GM23248 (cell line): ENCODE data around the gene CCDC92. TPM values are rescaled to one million over a fixed set of nuclear protein-coding genes. Genes with fewer than 3 reads are reported as not detected.

Experiments used
- DNase-seq: peaks from one replicate; pipeline ENCODE4 v3.0.0-alpha.2; 2015
- H2AFZ ChIP-seq: fragments of 200-600 bp; sonication (generic); 2 replicates; pipeline ENCODE4 v1.6.1; 2016; ENCODE audit warnings: antibody characterized with exemption
- H3F3A ChIP-seq: fragments of 200-600 bp; sonication (generic); 2 replicates; pipeline ENCODE4 v1.6.1; 2016; ENCODE audit warnings: mild to moderate bottlenecking, antibody characterized with exemption, mixed run types; ENCODE audit not compliant: insufficient read depth
- H3K27ac ChIP-seq: fragments of 200-600 bp; sonication (generic); 2 replicates; pipeline ENCODE4 v1.5.1; 2016; ENCODE audit warnings: mild to moderate bottlenecking
- H3K27me3 ChIP-seq: fragments of 200-600 bp; sonication (generic); replicated peaks from 2 replicates; pipeline ENCODE4 v1.6.1; 2016; ENCODE audit warnings: mild to moderate bottlenecking; ENCODE audit not compliant: insufficient read depth
- H3K36me3 ChIP-seq: fragments of 200-600 bp; sonication (generic); 2 replicates; pipeline ENCODE4 v1.6.1; 2016; ENCODE audit warnings: low read depth, mild to moderate bottlenecking
- H3K4me1 ChIP-seq: fragments of 200-600 bp; sonication (generic); 2 replicates; pipeline ENCODE4 v1.6.1; 2016; ENCODE audit warnings: mild to moderate bottlenecking; ENCODE audit not compliant: insufficient read depth
- H3K4me2 ChIP-seq: fragments of 200-600 bp; sonication (generic); one replicate; pipeline ENCODE4 v1.6.1; 2016; ENCODE audit warnings: mild to moderate bottlenecking; ENCODE audit not compliant: unreplicated experiment
- H3K4me3 ChIP-seq: fragments of 200-600 bp; sonication (generic); 2 replicates; pipeline ENCODE4 v1.5.1; 2016; ENCODE audit warnings: mild to moderate bottlenecking
- H3K79me2 ChIP-seq: fragments of 200-600 bp; sonication (generic); 2 replicates; pipeline ENCODE4 v1.6.1; 2016; ENCODE audit warnings: mild to moderate bottlenecking; ENCODE audit not compliant: insufficient read depth
- H3K9ac ChIP-seq: fragments of 200-600 bp; sonication (generic); 2 replicates; pipeline ENCODE4 v1.6.1; 2016; ENCODE audit warnings: mild to moderate bottlenecking
- H3K9me2 ChIP-seq: fragments of 200-600 bp; sonication (generic); 2 replicates; pipeline ENCODE4 v1.6.1; 2016; ENCODE audit warnings: mixed run types, mild to moderate bottlenecking, moderate library complexity; ENCODE audit not compliant: insufficient read depth
- H3K9me3 ChIP-seq: fragments of 200-600 bp; sonication (generic); one replicate; pipeline ENCODE4 v1.6.1; 2017; ENCODE audit warnings: low read depth
- H4K20me1 ChIP-seq: fragments of 200-600 bp; sonication (generic); 2 replicates; pipeline ENCODE4 v1.6.0; 2016; ENCODE audit not compliant: insufficient read depth
- EZH2 ChIP-seq: fragments of 200-600 bp; sonication (generic); IDR thresholded peaks from 2 replicates; pipeline ENCODE4 v1.6.1; 2018; ENCODE audit warnings: antibody characterized with exemption, mild to moderate bottlenecking; ENCODE audit not compliant: insufficient read depth, poor library complexity, severe bottlenecking
- EZH2phosphoT487 ChIP-seq: fragments of 200-600 bp; sonication (generic); IDR thresholded peaks from 2 replicates; pipeline ENCODE4 v1.6.1; 2018; ENCODE audit warnings: antibody characterized with exemption, moderate library complexity, mild to moderate bottlenecking, low read depth; ENCODE audit not compliant: insufficient read depth
- WGBS, 2 experiments: methylation state at CpG; one replicate each; pipeline ENCODE4 v1.1.6; 2015 to 2017; ENCODE audit warnings: low lambda C conversion rate in 2 of 2, low coverage in 1 of 2; ENCODE audit errors: missing lambda C conversion rate in 2 of 2; 5-methylcytosine and 5-hydroxymethylcytosine counted together
- in situ Hi-C: fragments of 300-500 bp; cut with MboI; formaldehyde crosslinking; loops from 2 replicates; pipeline ENCODE4 v1.15.0; 2020
- polyA plus RNA-seq: library from polyadenylated mRNA; unstranded; fragments of >200 nt; fragmentation: Nextera tagmentation; extraction: Ambion mirVana; gene quantifications from 2 replicates; pipeline ENCODE4 v1.2.1, GENCODE V29; 2016
- total RNA-seq: library from RNA; depleted of rRNA; stranded (reverse); fragments of >200 nt; shearing (Covaris generic); gene quantifications from 2 replicates; pipeline ENCODE4 v1.2.3, GENCODE V29; 2014

Gene CCDC92
- total and polyA plus RNA-seq, 2 experiments from 2014 or later, result 20.3 to 49.5 TPM

DNA sequence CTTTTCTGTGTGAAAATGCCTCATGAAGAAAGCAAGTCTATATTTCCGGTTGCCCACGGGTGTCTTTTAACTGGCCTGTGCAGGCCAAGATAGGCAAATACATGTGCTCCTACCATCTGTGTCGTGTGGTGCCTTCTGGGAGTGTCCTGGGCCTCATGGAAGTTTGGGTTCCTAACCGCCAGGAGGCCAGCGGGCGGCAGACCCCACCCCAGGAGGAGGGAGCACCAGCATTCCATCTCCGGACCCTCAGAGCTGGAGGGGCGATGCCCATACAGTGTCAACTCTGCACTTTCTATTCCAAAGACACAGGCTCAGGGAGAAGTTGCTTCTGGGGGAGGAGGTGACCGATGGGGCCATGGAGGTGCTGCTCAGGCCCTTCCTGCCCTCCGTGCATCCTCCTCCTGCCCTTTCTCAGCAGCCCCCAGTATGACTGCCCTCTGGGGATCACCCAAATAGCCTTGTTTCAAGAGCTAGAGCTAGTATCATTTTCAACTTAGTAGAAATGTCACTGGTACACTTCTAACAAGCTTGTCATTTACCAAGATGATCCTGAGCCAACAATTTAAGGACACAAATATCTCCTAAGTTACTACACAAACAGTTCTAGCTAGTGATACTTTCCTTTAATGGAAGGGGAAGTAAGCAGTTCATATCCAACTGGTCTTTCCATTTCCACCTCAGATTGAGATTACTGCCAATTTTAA lies 17.8 kb downstream of the CCDC92 start:
- in situ Hi-C loops, result no loop called here
- Histone ChIP-seq H3K27ac (no peak overlapping the region), H2AFZ (no peak overlapping the region), H3K9me3 (no peaks in the 10 kb centered on the region), H3K4me3 (no peak overlapping the region), H3K9ac (no peak overlapping the region), H3K79me2 (peaks cover 28% of the 10 kb centered on the region; the same call in 1 of the 2 replicates), H3K36me3 (no peaks in the 10 kb centered on the region), H4K20me1 (no peaks in the 10 kb centered on the region), H3K9me2 (no peaks in the 10 kb centered on the region), H3F3A (no peaks in the 10 kb centered on the region), H3K4me1 (no peaks in the 10 kb centered on the region), H3K27me3 (no peaks in the 10 kb centered on the region), H3K4me2 (no peak overlapping the region)
- no peak for DNase-seq
- WGBS, 2 experiments, result 89% methylated on average over 10 of the region's 10 CpGs
- TF ChIP-seq EZH2phosphoT487, result no peak

DNA sequence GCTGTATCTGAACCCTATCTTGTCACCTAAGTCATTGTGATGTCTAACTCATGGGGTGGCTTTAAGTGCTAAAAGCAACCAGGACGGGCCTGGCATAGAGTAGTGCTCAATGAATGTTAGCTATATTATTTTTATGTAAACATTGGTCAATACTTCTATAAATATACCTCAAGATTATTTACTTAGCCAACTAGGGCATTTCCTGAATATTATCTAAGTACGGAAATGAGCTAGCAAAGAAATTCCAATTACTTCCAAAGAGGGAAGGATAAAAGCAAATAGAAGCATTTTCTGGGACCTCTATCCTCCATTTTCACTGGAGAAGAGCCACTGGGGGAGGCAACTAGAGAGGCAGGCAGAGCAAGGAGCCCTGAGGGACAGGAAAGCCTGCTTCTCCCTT lies 20.6 kb downstream of the CCDC92 start:
- H3F3A ChIP-seq, result no peaks in the 10 kb centered on the region
- in situ Hi-C loops, result no loop called here
- TF ChIP-seq EZH2phosphoT487 (no peak), EZH2 (no peak)
- H2AFZ ChIP-seq, result no peak overlapping the region
- WGBS, 2 experiments, result 91 to 96% methylated on average over 2 of the region's 2 CpGs
- H3K4me2 ChIP-seq, result no peak overlapping the region
- H3K36me3 ChIP-seq, result no peaks in the 10 kb centered on the region
- H3K9ac ChIP-seq, result no peak overlapping the region
- no peaks in the 10 kb centered on the region for H4K20me1 ChIP-seq
- H3K4me1 ChIP-seq, result no peaks in the 10 kb centered on the region
- no peak overlapping the region for H3K4me3 ChIP-seq
- no peak for DNase-seq
- no peaks in the 10 kb centered on the region for H3K9me3 ChIP-seq
- no peaks in the 10 kb centered on the region for H3K27me3 ChIP-seq
- H3K79me2 ChIP-seq, result peaks cover 32% of the 10 kb centered on the region; the same call in 1 of the 2 replicates
- no peaks in the 10 kb centered on the region for H3K9me2 ChIP-seq
- no peak overlapping the region for H3K27ac ChIP-seq

GRCh38 chr12:123951467-123951866 lies 21.2 kb downstream of the CCDC92 start:
- H3K27me3 ChIP-seq, result no peaks in the 10 kb centered on the region
- no peak for DNase-seq
- no peaks in the 10 kb centered on the region for H3F3A ChIP-seq
- H3K4me3 ChIP-seq, result no peak overlapping the region
- TF ChIP-seq EZH2phosphoT487 (no peak), EZH2 (no peak)
- H3K9me3 ChIP-seq, result no peaks in the 10 kb centered on the region
- no peak overlapping the region for H3K4me2 ChIP-seq
- 79 to 80% methylated on average over 4 of the region's 4 CpGs for WGBS, 2 experiments
- H3K9ac ChIP-seq, result no peak overlapping the region
- peaks cover 32% of the 10 kb centered on the region; the same call in 1 of the 2 replicates for H3K79me2 ChIP-seq
- in situ Hi-C loops, result no loop called here
- no peaks in the 10 kb centered on the region for H3K36me3 ChIP-seq
- no peak overlapping the region for H3K27ac ChIP-seq
- no peaks in the 10 kb centered on the region for H3K4me1 ChIP-seq
- H3K9me2 ChIP-seq, result no peaks in the 10 kb centered on the region
- H4K20me1 ChIP-seq, result no peaks in the 10 kb centered on the region
- H2AFZ ChIP-seq, result no peak overlapping the region

DNA sequence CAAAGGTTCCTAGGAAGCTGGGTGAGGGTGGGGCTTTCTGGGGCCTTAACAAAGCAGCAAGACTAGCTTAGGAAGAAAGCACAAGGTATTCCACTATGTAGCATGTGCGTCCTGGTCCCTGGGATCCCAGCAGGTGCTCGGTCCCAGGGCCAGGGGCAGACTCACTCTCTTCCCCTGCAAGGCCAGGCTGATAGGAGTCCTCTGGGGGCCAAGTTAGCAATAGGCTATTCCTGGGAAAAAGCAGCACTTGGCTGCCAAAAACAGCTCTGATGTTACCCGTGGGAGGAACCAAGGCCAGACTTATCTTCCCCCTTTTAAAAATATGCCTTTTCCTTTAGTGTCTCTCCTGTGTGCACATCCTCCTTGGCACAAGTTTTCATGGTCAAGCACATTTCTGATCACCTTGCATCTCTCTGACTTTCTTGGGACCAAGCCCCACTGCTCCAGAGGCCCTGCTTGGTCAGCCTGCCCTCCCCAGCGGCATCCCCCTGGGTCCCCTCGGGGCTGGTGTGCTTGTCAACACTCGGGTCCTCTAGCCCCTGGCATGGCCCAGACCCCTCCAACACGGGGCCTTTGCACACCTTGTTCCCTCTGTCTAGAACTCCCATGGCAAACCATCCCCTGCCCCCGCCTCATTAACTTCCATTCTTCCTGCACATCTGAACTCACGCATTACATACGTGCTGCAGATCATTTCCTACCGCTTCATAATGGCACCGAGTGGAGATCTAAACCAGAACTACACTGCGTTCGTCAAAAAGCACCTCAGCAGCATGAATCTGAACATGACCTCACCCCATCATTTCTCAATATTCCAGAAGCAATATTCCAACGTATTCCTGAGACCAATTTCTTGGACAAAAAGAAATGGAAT lies 21.9 kb downstream of the CCDC92 start:
- Histone ChIP-seq H3F3A (no peaks in the 10 kb centered on the region), H3K27me3 (no peaks in the 10 kb centered on the region), H3K79me2 (peaks cover 32% of the 10 kb centered on the region; the same call in 1 of the 2 replicates), H3K27ac (no peak overlapping the region), H2AFZ (no peak overlapping the region), H3K36me3 (no peaks in the 10 kb centered on the region), H3K9me2 (no peaks in the 10 kb centered on the region), H3K9me3 (no peaks in the 10 kb centered on the region), H3K9ac (no peak overlapping the region), H3K4me2 (no peak overlapping the region), H3K4me1 (no peaks in the 10 kb centered on the region), H4K20me1 (no peaks in the 10 kb centered on the region), H3K4me3 (no peak overlapping the region)
- WGBS, 2 experiments, result 88 to 89% methylated on average over 15 of the region's 15 CpGs
- no peak for DNase-seq
- TF ChIP-seq EZH2 (no peak), EZH2phosphoT487 (no peak)
- in situ Hi-C loops, result no loop called here
